Measurements from ENCODE around the gene CFI.

- TF ChIP-seq CTCF (IDR thresholded peaks at IDR 0.05) (no peak), ZFX (IDR thresholded peaks at IDR 0.05; ENCODE audit: borderline replicate concordance) (no peak)
Observed at GRCh38 chr4:109749388-109750082, 52.3 kb downstream of the CFI start.

Measured in 22Rv1 (cell line).